ENCODE measurements around the gene S1PR1.

DNA sequence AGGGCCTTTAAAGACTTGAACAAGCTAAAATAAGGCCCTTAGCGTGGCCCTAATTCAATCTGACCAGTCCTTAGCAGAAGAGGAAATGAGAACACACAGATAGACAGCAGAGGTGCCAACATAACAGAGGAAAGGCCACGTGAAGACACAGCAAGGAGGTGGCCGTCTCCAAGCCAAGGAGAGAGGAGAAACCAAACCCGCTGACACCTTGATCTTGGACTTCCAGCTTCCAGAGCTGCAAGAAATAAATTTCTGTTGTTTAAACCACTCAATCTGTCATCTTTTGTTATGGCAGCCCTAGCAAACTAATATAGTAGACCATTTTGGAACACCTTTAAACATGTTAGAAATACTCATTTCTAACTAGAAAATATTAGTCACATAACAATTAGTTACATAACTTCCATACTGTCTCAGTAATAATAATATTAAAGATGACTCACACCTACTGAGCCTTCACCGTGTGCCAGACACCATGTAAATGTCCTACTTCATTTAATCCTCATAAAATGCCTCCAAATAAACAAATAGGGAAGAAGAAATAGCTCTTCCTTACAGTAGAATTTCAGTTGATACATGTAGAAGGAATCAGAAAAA is 47.9 kb downstream of the S1PR1 start:
- TF ChIP-seq EZH2 (IDR thresholded peaks at IDR 0.05) = no peak
- no peak for TF ChIP-seq POLR2AphosphoS5 (IDR thresholded peaks at IDR 0.05; ENCODE audit: borderline replicate concordance, low read depth, low read length)

Measured in SK-N-MC (cell line).